Chondrocyte (in vitro differentiated cells): Measurements from ENCODE around the gene REEP3. TPM values are rescaled to one million over a fixed set of nuclear protein-coding genes. Genes with fewer than 3 reads are reported as not detected.

Source experiments
- DNase-seq: peaks from one replicate; pipeline ENCODE4 v3.0.0; 2021; ENCODE audit warnings: mixed read lengths, low spot score
- H3K27ac Mint-ChIP-seq: one replicate; pipeline ENCODE4 v1.8.0; 2021; ENCODE audit warnings: mild to moderate bottlenecking, moderate library complexity, mixed read lengths; ENCODE audit not compliant: unreplicated experiment
- H3K27me3 Mint-ChIP-seq: 2 replicates; pipeline ENCODE4 v1.8.0; 2021; ENCODE audit warnings: low read depth, mixed read lengths
- H3K36me3 Mint-ChIP-seq: 2 replicates; pipeline ENCODE4 v1.8.0; 2021; ENCODE audit warnings: low read depth, mixed read lengths
- H3K4me1 Mint-ChIP-seq: 2 replicates; pipeline ENCODE4 v1.8.0; 2021; ENCODE audit warnings: low read depth, mild to moderate bottlenecking, mixed read lengths
- H3K4me3 Mint-ChIP-seq: one replicate; pipeline ENCODE4 v1.8.0; 2021; ENCODE audit warnings: mild to moderate bottlenecking, moderate library complexity, mixed read lengths; ENCODE audit not compliant: unreplicated experiment
- H3K9me3 Mint-ChIP-seq: 2 replicates; pipeline ENCODE4 v1.8.0; 2021; ENCODE audit warnings: low read depth, mixed read lengths
- CTCF ChIP-seq: fragments of 200-600 bp; sonication (generic); IDR thresholded peaks from 2 replicates; pipeline ENCODE4 v1.5.0; 2021; ENCODE audit warnings: antibody characterized with exemption, mild to moderate bottlenecking, moderate library complexity
- total RNA-seq: library from RNA; stranded (reverse); gene quantifications from 3 replicates; pipeline ENCODE4 v1.2.1, GENCODE V29; 2021

The REEP3 gene
- total RNA-seq, 1 donor from 2014 or later, result 80.6 TPM

- no peak for DNase-seq
- H3K27me3 Mint-ChIP-seq, result no peaks in the 10 kb centered on the region
These were observed 72.4 kb downstream of the REEP3 start for GRCh38 chr10:63593576-63593975.

GRCh38 chr10:63595072-63595471 lies 73.9 kb downstream of the REEP3 start:
- Mint-ChIP-seq H3K4me1 (peaks cover 7% of the 10 kb centered on the region), H3K36me3 (peaks cover 26% of the 10 kb centered on the region), H3K27ac (no peak overlapping the region), H3K9me3 (no peaks in the 10 kb centered on the region), H3K4me3 (no peak overlapping the region), H3K27me3 (no peaks in the 10 kb centered on the region)
- peak; percentile 12 for TF ChIP-seq CTCF
- DNase-seq, result no peak

More at GRCh38 chr10:63593576-63593975, 72.4 kb downstream of the REEP3 start:
- no peaks in the 10 kb centered on the region for H3K9me3 Mint-ChIP-seq
- H3K4me3 Mint-ChIP-seq, result no peak overlapping the region
- H3K36me3 Mint-ChIP-seq, result peaks cover 19% of the 10 kb centered on the region
- H3K27ac Mint-ChIP-seq, result no peak overlapping the region
- TF ChIP-seq CTCF, result no peak
- H3K4me1 Mint-ChIP-seq, result peaks cover 7% of the 10 kb centered on the region

GRCh38 chr10:63596924-63597323 lies 75.7 kb downstream of the REEP3 start:
- no peaks in the 10 kb centered on the region for H3K27me3 Mint-ChIP-seq
- TF ChIP-seq CTCF, result no peak
- no peaks in the 10 kb centered on the region for H3K9me3 Mint-ChIP-seq
- peaks cover 28% of the 10 kb centered on the region for H3K36me3 Mint-ChIP-seq
- H3K4me3 Mint-ChIP-seq, result no peak overlapping the region
- H3K27ac Mint-ChIP-seq, result no peak overlapping the region
- DNase-seq, result no peak
- H3K4me1 Mint-ChIP-seq, result peaks cover 7% of the 10 kb centered on the region

GRCh38 chr10:63600540-63600939 lies 79.3 kb downstream of the REEP3 start:
- Mint-ChIP-seq H3K4me1 (peaks cover 19% of the 10 kb centered on the region), H3K36me3 (peaks cover 23% of the 10 kb centered on the region), H3K27me3 (no peaks in the 10 kb centered on the region), H3K27ac (no peak overlapping the region), H3K4me3 (no peak overlapping the region), H3K9me3 (no peaks in the 10 kb centered on the region)
- DNase-seq, result no peak
- no peak for TF ChIP-seq CTCF

GRCh38 chr10:63603709-63604445 lies 82.7 kb downstream of the REEP3 start:
- Mint-ChIP-seq H3K27me3 (no peaks in the 10 kb centered on the region), H3K9me3 (no peaks in the 10 kb centered on the region), H3K36me3 (peaks cover 12% of the 10 kb centered on the region), H3K27ac (peak overlapping the region; percentile 30), H3K4me1 (peaks cover 30% of the 10 kb centered on the region), H3K4me3 (no peak overlapping the region)
- TF ChIP-seq CTCF, result no peak
- DNase-seq, result no peak
